Hematopoietic multipotent progenitor cell treated with erythropoietin and hydrocortisone succinate and interleukin-3 and kit ligand, for 4 days (in vitro differentiated cells): ENCODE measurements around the gene FBH1.
"Not testable (repeated sequence)": the region's sequence is repeated elsewhere in the genome, so short reads cannot be mapped to it uniquely, and the experiment has no call there.

ENCODE experiments used
- DNase-seq: peaks from one replicate; pipeline ENCODE4 v3.0.0-alpha.2; 2015

FBH1 gene

GRCh38 chr10:5942474-5942873 lies 52.4 kb downstream of the FBH1 start:
- DNase-seq: peak; percentile 29

- DNase-seq: no peak
Observed at GRCh38 chr10:5943536-5943935, 53.5 kb downstream of the FBH1 start.

- DNase-seq: no peak
Observed at GRCh38 chr10:5944389-5945189, 54.5 kb downstream of the FBH1 start.

GRCh38 chr10:5945190-5945509 lies 55.1 kb downstream of the FBH1 start:
- DNase-seq: no peak

- DNase-seq: peak; percentile 73
Observed at GRCh38 chr10:5945561-5946418, 55.7 kb downstream of the FBH1 start.

GRCh38 chr10:5946419-5946775 lies 56.4 kb downstream of the FBH1 start:
- not testable (repeated sequence) for DNase-seq

GRCh38 chr10:5946786-5947185 lies 56.7 kb downstream of the FBH1 start:
- no peak for DNase-seq

- DNase-seq: no peak
Observed at GRCh38 chr10:5947471-5948207, 57.6 kb downstream of the FBH1 start.

- no peak for DNase-seq
Observed at GRCh38 chr10:5948208-5948585, 58.2 kb downstream of the FBH1 start.

GRCh38 chr10:5949009-5949759 lies 59.1 kb downstream of the FBH1 start:
- DNase-seq: peak; percentile 74

- DNase-seq: peak; percentile 63
Observed at GRCh38 chr10:5951167-5951711, 61.2 kb downstream of the FBH1 start.

- no peak for DNase-seq
Observed at GRCh38 chr10:5951721-5952407, 61.8 kb downstream of the FBH1 start.

- DNase-seq: no peak
Observed at GRCh38 chr10:5952731-5953385, 62.8 kb downstream of the FBH1 start.

- no peak for DNase-seq
Observed at GRCh38 chr10:5953676-5954075, 63.6 kb downstream of the FBH1 start.

GRCh38 chr10:5956146-5956936 lies 66.3 kb downstream of the FBH1 start:
- no peak for DNase-seq

- no peak for DNase-seq
Observed at GRCh38 chr10:5958077-5958476, 68.0 kb downstream of the FBH1 start.

- DNase-seq: no peak
Observed at GRCh38 chr10:5958675-5959074, 68.6 kb downstream of the FBH1 start.

GRCh38 chr10:5959142-5959541 lies 69.1 kb downstream of the FBH1 start:
- no peak for DNase-seq

- no peak for DNase-seq
Observed at GRCh38 chr10:5959581-5960069, 69.6 kb downstream of the FBH1 start.
